Measurements from ENCODE around the gene PDE8A.

Gene PDE8A

GRCh38 chr15:85097250-85097649, 115.6 kb downstream of the PDE8A start:
- DNase-seq: no peak

- no peak for DNase-seq
Measured at GRCh38 chr15:85097725-85098124, 116.1 kb downstream of the PDE8A start.

- no peak for DNase-seq
Measured at GRCh38 chr15:85099195-85099803, 117.6 kb downstream of the PDE8A start.

- DNase-seq: no peak
Measured at GRCh38 chr15:85100186-85100937, 118.7 kb downstream of the PDE8A start.

- DNase-seq: no peak
Measured at GRCh38 chr15:85104584-85104983, 122.9 kb downstream of the PDE8A start.

- no peak for DNase-seq
Measured at GRCh38 chr15:85108136-85108535, 126.5 kb downstream of the PDE8A start.

- no peak for DNase-seq
Measured at GRCh38 chr15:85109333-85109732, 127.7 kb downstream of the PDE8A start.

GRCh38 chr15:85112997-85113396, 131.3 kb downstream of the PDE8A start:
- no peak for DNase-seq

GRCh38 chr15:85114886-85115285, 133.2 kb downstream of the PDE8A start:
- no peak for DNase-seq

- no peak for DNase-seq
Measured at GRCh38 chr15:85116066-85116465, 134.4 kb downstream of the PDE8A start.

GRCh38 chr15:85116494-85116893, 134.8 kb downstream of the PDE8A start:
- DNase-seq: no peak

- no peak for DNase-seq
Measured at GRCh38 chr15:85116925-85117646, 135.4 kb downstream of the PDE8A start.

GRCh38 chr15:85118173-85118572, 136.5 kb downstream of the PDE8A start:
- no peak for DNase-seq

GRCh38 chr15:85118581-85118980, 136.9 kb downstream of the PDE8A start:
- DNase-seq: no peak

GRCh38 chr15:85120351-85121113, 138.9 kb downstream of the PDE8A start:
- no peak for DNase-seq

GRCh38 chr15:85124173-85124572, 142.5 kb downstream of the PDE8A start:
- DNase-seq: no peak

- no peak for DNase-seq
Measured at GRCh38 chr15:85125056-85125661, 143.5 kb downstream of the PDE8A start.

GRCh38 chr15:85128621-85129020, 147.0 kb downstream of the PDE8A start:
- DNase-seq: no peak

GRCh38 chr15:85129881-85130280, 148.2 kb downstream of the PDE8A start:
- no peak for DNase-seq

- DNase-seq: no peak
Measured at GRCh38 chr15:85131915-85132314, 150.3 kb downstream of the PDE8A start.

GRCh38 chr15:85133709-85134108, 152.1 kb downstream of the PDE8A start:
- no peak for DNase-seq

- no peak for DNase-seq
Measured at GRCh38 chr15:85137489-85138168, 156.0 kb downstream of the PDE8A start.
